Measurements from ENCODE around the gene ANGPTL8. TPM values are rescaled to one million over a fixed set of nuclear protein-coding genes. Genes with fewer than 3 reads are reported as not detected.

The ANGPTL8 gene
- total RNA-seq, 1 donor from 2014 or later: not detected

DNA sequence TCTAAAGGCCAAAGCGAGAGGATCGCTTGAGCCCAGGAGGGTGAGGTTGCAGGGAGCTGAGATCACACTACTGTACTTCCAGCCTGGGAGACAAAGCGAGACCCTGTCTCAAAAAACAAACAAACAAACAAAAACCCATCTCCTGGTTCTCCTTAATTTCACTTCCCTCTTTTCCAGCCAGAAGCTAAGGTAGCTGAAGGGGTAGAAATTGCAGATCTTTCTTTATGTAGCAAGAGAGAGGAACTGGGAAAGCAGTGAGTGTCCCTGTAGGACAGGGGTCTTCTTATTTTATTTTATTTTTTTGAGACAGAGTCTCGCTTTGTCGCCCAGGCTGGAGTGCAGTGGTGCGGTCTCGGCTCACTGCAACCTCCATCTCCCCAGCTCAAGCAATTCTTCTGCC lies 52.0 kb downstream of the ANGPTL8 start:
- DNase-seq: no peak

Other genes with a start within 250 kb of the ANGPTL8 start
- gene LDLR, start 150.2 kb upstream of the ANGPTL8 start, total RNA-seq: 43.1 TPM
- gene SPC24, start 83.8 kb upstream of the ANGPTL8 start, total RNA-seq: 12.3 TPM
- 236 TPM for gene KANK2, start 42.1 kb upstream of the ANGPTL8 start, total RNA-seq
- 23.2 TPM for gene DOCK6, start 22.9 kb downstream of the ANGPTL8 start, total RNA-seq
- not detected for gene TSPAN16, start 56.5 kb downstream of the ANGPTL8 start, total RNA-seq
- 19.2 TPM for gene RAB3D, start 100.0 kb downstream of the ANGPTL8 start, total RNA-seq
- 98.4 TPM for gene TMEM205, start 106.6 kb downstream of the ANGPTL8 start, total RNA-seq
- 7.4 TPM for gene CCDC159, start 106.9 kb downstream of the ANGPTL8 start, total RNA-seq
- 20.3 TPM for gene PLPPR2, start 115.8 kb downstream of the ANGPTL8 start, total RNA-seq
- gene SWSAP1, start 135.0 kb downstream of the ANGPTL8 start, total RNA-seq: 0.82 TPM
- 3.0 TPM for gene EPOR, start 144.7 kb downstream of the ANGPTL8 start, total RNA-seq
- 0.10 TPM for gene RGL3, start 179.7 kb downstream of the ANGPTL8 start, total RNA-seq
- gene ODAD3, start 195.5 kb downstream of the ANGPTL8 start, total RNA-seq: not detected
- gene PRKCSH, start 196.0 kb downstream of the ANGPTL8 start, total RNA-seq: 86.7 TPM
- 0.31 TPM for gene ELAVL3, start 241.4 kb downstream of the ANGPTL8 start, total RNA-seq